PC-9 (cell line): ENCODE results near the gene RUNX1.

Source experiments
- EZH2 ChIP-seq: fragments of 200-600 bp; sonication (generic); IDR thresholded peaks from 2 replicates; pipeline ENCODE4 v1.8.0; 2017; ENCODE audit warnings: antibody characterized with exemption, low read depth
- TF ChIP-seq, protein P1 (sequence below): fragments of 200-600 bp; sonication (generic); conservative IDR thresholded peaks from 2 replicates; pipeline ENCODE4 v1.6.1; 2017; ENCODE audit warnings: mixed run types, antibody characterized with exemption, mild to moderate bottlenecking, moderate library complexity

DNA sequence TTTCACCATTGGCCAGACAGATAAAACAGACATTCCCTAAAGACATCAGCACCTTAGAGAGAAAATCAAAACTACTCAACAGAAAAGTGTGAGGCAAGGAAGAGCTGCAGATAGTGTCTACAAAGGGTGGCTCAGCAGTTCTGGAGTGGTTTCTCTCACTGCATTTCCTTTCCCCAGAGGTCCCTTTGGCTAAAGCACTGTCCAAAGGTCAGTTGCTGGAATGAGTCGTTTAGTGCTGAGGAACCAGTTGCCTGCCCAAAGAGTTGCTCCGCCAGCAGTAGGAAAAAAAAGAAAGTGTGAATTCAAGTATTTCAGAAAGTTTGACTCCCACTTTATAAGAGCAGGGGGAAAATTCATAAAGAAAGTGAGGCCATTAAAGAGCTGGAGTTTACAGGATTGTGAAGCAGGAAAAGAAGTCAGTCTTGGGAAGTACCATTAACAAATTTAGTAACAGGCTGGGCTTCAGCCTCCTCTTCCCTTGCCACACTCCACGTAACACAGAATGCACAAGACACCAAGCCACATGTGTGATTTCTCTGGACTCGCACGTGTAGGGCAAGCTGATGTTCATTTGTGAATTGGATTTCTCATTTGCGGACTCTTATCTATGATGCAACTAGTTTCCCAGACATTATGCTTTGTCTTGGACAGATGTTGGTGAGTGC lies 122.2 kb downstream of the RUNX1 start:
- TF ChIP-seq, protein P1, sequence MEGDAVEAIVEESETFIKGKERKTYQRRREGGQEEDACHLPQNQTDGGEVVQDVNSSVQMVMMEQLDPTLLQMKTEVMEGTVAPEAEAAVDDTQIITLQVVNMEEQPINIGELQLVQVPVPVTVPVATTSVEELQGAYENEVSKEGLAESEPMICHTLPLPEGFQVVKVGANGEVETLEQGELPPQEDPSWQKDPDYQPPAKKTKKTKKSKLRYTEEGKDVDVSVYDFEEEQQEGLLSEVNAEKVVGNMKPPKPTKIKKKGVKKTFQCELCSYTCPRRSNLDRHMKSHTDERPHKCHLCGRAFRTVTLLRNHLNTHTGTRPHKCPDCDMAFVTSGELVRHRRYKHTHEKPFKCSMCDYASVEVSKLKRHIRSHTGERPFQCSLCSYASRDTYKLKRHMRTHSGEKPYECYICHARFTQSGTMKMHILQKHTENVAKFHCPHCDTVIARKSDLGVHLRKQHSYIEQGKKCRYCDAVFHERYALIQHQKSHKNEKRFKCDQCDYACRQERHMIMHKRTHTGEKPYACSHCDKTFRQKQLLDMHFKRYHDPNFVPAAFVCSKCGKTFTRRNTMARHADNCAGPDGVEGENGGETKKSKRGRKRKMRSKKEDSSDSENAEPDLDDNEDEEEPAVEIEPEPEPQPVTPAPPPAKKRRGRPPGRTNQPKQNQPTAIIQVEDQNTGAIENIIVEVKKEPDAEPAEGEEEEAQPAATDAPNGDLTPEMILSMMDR: no peak
- TF ChIP-seq EZH2: no peak
